Measurements from ENCODE around the gene LIME1. TPM values are rescaled to one million over a fixed set of nuclear protein-coding genes. Genes with fewer than 3 reads are reported as not detected.

Gene LIME1, protein sequence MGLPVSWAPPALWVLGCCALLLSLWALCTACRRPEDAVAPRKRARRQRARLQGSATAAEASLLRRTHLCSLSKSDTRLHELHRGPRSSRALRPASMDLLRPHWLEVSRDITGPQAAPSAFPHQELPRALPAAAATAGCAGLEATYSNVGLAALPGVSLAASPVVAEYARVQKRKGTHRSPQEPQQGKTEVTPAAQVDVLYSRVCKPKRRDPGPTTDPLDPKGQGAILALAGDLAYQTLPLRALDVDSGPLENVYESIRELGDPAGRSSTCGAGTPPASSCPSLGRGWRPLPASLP
- 100 to 1,000 TPM; 177 to 227 (median 180) TPM for polyA plus RNA-seq

DNA sequence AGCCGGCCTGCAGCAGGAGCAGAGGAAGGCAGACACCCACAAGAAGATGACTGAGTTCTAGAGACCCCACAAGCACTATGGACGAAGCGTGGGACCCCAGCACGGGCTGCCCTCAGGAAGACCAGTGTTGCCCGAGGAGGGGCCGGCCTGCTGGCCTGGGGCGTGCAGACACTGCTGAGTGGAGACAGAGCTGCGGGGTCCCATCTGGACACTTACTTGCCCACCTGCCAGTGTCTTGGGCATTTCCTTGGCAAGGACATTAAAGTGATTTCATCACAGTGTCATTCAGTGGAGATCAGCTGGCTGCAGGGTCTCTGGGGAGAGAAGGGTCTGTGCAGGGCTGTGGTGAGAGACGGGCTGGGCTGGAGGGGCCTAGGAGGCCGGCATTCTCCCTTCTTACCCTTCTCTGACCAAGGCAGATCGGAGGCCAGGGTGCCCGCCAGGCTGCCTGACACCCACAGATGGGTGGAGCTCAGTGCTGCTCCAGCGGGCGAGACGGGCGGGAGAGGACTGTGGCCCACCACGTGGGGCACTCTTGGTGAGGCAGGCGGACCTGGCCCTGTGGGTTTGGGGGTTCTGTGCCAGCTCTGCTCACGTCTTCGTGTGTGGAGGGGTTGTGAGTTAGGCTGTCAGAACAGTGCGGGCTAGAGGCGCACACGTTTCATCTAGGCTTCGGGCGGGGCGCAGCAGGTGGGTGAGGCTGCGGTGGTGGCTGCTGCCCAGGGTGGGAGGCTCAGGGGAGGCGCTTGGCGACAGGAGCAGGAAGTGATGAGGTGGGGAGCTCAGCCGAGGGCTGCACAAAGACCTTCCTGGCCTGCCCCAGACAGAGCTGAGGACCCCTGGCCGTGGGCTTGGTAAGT lies at the start of gene LIME1:
LIME1 (plus strand) TSS at position 806 of the 860 bp plus-strand sequence. CDS start 886 bp downstream, outside the sequence.
- Mint-ChIP-seq H3K36me3 (peaks cover 0 to 12% (median 6%) of the 10 kb centered on the region in 3 donors), H3K27me3 (ENCODE audit: low read depth in 3 of 3) (peaks cover 2 to 9% (median 6%) of the 10 kb centered on the region in 3 donors), H3K4me1 (peaks cover 14 to 24% of the 10 kb centered on the region in 2 donors), H3K9me3 (no peaks in the 10 kb centered on the region), H3K27ac (peak within 1 kb of the TSS; percentile 89 to 94 (median 92)), H3K4me3 (peak within 1 kb of the TSS; percentile 83 to 91 (median 90))
- peak; percentile 85 to 89 (median 88) for DNase-seq

DNA sequence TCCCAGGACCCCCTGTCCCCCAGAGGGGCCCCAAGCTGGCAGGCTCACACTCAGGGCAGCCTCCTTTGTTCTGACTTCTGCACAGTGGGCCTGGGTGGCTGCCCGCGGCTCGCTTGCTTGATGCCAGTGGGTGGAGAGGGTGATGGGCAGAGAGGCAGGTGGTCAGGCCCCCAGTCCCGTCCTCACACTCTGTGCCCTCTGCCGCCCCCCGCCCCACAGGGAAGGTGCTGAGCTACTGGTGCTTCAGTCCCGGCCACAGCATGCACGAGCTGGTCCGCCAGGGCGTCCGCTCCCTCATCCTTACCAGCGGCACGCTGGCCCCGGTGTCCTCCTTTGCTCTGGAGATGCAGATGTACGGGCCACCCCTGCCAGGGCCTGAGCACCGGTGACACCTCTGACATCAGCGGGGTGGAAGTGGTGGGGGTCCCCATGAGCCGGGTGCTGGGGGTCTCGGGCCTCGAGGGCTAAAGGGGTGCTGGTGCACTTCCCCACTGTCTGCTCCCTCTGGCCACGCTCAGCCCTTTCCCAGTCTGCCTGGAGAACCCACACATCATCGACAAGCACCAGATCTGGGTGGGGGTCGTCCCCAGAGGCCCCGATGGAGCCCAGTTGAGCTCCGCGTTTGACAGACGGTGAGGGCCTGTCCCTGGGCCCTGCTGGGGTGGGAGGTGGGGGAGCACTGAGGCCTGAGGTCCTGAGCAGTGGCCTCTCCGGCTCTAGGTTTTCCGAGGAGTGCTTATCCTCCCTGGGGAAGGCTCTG lies 48.9 kb upstream of the LIME1 start:
- peaks cover 4 to 14% (median 10%) of the 10 kb centered on the region in 3 donors for H3K27me3 Mint-ChIP-seq (ENCODE audit: low read depth in 3 of 3)
- peaks cover 0 to 3% of the 10 kb centered on the region in 2 donors for H3K4me1 Mint-ChIP-seq
- H3K27ac Mint-ChIP-seq, result no peak overlapping the region
- H3K9me3 Mint-ChIP-seq, result no peaks in the 10 kb centered on the region
- DNase-seq, result no peak
- no peak overlapping the region for H3K4me3 Mint-ChIP-seq
- H3K36me3 Mint-ChIP-seq, result peaks cover 0 to 6% (median 4%) of the 10 kb centered on the region in 3 donors

DNA sequence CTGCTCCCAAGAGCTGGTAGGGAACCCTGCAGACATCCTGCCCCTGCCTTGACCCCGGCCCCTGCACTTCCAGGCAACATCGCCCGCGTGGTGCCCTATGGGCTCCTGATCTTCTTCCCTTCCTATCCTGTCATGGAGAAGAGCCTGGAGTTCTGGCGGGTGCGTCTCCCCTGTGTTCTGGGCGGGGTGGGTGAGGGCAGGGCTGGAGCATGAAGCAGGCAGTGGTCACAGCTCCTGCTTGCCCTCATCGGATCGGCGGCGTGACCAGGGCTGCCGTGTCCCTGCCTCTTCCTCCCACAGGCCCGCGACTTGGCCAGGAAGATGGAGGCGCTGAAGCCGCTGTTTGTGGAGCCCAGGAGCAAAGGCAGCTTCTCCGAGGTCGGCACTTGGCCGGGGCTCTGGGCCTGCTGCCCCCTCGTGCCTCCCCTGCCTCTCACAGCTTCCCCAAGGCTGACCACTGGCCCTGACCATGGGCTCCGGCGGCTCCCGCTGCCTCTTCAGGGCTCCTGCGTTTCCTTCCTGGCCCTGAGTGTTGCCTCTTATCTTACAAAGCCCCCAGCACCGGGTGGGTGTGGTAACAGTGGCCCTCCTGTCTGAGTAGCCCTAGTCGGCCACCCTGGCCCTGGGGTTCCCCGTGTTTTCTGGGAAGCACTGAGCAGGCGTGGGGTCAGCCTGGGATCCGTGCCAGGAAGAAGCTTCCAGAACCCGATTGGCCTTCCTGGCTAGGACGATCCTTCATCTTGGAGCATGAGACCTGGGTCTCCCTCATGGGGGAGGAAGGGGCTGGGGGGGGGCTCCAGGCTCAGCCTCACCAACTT lies 48.0 kb upstream of the LIME1 start:
- no peaks in the 10 kb centered on the region for H3K9me3 Mint-ChIP-seq
- no peak overlapping the region for H3K4me3 Mint-ChIP-seq
- no peak for DNase-seq
- H3K27ac Mint-ChIP-seq, result no peak overlapping the region
- H3K27me3 Mint-ChIP-seq (ENCODE audit: low read depth in 3 of 3), result peaks cover 12 to 21% (median 17%) of the 10 kb centered on the region in 3 donors
- peaks cover 0 to 3% of the 10 kb centered on the region in 2 donors for H3K4me1 Mint-ChIP-seq
- peaks cover 0 to 5% (median 4%) of the 10 kb centered on the region in 3 donors for H3K36me3 Mint-ChIP-seq

DNA sequence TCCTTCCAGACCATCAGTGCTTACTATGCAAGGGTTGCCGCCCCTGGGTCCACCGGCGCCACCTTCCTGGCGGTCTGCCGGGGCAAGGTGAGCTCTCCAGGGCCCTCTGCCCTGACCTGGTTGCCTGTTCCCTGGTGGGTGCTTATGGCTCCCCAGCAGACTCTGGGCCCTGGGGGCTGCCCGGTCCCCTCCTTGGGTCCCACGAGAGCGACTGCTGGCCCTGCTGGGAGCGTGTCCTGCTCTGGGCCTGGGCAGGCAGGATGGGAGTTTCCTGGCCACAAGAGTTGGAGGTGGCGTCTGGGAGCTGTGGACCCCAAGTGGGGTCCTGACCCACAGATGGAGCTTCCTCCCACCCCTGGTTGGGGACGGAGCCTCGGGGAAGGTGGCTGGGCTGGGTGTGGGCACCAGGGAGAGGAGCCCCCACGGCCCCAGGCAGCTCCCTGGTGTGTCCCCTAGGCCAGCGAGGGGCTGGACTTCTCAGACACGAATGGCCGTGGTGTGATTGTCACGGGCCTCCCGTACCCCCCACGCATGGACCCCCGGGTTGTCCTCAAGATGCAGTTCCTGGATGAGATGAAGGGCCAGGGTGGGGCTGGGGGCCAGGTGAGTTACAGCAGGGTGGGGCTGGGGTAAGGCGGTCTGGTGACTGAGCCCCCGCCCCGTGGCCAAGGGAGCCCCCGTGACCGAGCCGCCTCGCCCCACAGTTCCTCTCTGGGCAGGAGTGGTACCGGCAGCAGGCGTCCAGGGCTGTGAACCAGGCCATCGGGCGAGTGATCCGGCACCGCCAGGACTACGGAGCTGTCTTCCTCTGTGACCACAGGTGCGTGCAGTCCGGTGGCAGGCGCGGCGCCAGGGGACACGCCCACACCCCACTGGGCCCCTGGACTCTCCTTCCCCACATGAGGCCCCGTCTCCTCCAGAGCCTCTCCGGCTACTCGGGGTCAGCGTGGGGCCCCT lies 47.1 kb upstream of the LIME1 start:
- Mint-ChIP-seq H3K36me3 (no peaks in the 10 kb centered on the region), H3K27me3 (ENCODE audit: low read depth in 3 of 3) (peaks cover 20 to 29% (median 23%) of the 10 kb centered on the region in 3 donors), H3K4me3 (no peak overlapping the region), H3K4me1 (peaks cover 0 to 4% of the 10 kb centered on the region in 2 donors), H3K9me3 (peaks cover 0 to 4% (median 1%) of the 10 kb centered on the region in 6 donors), H3K27ac (no peak overlapping the region)
- no peak for DNase-seq

DNA sequence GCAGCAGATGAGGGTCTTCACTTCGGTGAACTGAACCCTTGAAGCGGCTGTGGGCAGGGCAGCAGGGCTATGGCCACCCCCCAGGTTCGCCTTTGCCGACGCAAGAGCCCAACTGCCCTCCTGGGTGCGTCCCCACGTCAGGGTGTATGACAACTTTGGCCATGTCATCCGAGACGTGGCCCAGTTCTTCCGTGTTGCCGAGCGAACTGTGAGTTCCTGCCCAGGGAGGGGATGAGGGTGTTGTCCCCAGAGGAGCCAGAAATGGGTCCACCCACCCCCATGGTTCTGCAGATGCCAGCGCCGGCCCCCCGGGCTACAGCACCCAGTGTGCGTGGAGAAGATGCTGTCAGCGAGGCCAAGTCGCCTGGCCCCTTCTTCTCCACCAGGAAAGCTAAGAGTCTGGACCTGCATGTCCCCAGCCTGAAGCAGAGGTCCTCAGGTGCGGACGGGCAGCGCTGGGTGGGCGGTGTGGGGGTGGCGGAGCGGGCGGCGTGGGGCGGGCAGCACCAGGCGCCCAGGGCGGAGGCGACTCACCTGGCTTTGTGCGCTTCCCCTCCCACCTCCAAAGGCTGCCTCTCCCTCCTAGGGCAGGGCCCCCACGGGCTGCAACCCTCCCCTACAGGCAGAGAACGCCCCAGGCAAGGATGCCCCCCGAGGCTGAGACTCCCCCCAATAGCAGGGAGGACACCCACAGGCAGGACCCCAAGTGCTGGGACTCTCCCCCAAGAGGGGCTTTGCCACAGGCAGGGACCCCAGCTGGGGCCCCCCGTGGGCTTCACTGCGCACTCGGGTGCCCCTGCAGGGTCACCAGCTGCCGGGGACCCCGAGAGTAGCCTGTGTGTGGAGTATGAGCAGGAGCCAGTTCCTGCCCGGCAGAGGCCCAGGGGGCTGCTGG lies 46.2 kb upstream of the LIME1 start:
- Mint-ChIP-seq H3K9me3 (peaks cover 0 to 4% (median 1%) of the 10 kb centered on the region in 6 donors), H3K27me3 (ENCODE audit: low read depth in 3 of 3) (peaks cover 22 to 37% (median 33%) of the 10 kb centered on the region in 3 donors), H3K27ac (no peak overlapping the region), H3K4me3 (no peak overlapping the region), H3K36me3 (no peaks in the 10 kb centered on the region), H3K4me1 (peaks cover 0 to 4% of the 10 kb centered on the region in 2 donors)
- DNase-seq, result no peak

DNA sequence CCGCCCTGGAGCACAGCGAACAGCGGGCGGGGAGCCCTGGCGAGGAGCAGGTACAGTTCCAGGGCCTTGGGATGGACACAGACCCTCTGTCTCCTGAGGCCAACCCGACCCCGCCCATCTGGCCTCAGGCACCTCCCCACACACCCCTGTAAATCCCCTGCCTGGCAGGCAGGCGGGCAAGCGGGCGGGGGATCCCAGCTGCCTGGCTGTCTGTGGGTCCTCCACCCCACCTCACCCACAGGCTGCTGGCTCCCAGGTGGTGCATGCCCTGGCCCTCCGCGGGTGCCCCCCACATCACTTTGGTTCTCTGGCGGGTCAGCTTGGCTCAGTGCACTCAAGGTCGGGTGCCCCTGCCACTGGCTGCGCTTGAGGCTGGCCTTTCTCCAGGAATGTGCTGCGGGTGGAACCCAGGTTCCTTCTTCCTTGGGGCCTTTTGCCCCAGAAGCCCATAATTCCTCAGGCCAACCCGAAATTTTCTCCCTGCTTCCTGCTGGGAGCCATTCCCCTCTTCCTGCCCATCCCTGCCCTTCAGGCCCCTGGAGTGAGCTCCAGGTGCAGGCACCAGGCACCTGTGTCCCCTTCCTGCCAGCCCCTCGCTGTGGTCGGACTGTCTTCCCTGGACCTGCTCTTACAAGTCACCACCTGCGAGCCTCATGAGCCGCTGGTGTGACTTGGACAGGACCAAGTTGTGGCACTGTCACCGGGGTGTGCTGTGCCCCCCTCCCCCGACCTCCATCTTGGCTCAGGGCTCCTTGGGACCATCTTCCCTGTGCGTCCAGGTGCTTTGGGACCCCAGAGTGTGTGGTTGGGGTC lies 45.4 kb upstream of the LIME1 start:
- Mint-ChIP-seq H3K36me3 (no peaks in the 10 kb centered on the region), H3K27me3 (ENCODE audit: low read depth in 3 of 3) (peaks cover 25 to 43% (median 34%) of the 10 kb centered on the region in 3 donors), H3K9me3 (peaks cover 0 to 4% (median 1%) of the 10 kb centered on the region in 6 donors), H3K27ac (no peak overlapping the region), H3K4me1 (peaks cover 0 to 4% of the 10 kb centered on the region in 2 donors), H3K4me3 (no peak overlapping the region)
- DNase-seq, result no peak

DNA sequence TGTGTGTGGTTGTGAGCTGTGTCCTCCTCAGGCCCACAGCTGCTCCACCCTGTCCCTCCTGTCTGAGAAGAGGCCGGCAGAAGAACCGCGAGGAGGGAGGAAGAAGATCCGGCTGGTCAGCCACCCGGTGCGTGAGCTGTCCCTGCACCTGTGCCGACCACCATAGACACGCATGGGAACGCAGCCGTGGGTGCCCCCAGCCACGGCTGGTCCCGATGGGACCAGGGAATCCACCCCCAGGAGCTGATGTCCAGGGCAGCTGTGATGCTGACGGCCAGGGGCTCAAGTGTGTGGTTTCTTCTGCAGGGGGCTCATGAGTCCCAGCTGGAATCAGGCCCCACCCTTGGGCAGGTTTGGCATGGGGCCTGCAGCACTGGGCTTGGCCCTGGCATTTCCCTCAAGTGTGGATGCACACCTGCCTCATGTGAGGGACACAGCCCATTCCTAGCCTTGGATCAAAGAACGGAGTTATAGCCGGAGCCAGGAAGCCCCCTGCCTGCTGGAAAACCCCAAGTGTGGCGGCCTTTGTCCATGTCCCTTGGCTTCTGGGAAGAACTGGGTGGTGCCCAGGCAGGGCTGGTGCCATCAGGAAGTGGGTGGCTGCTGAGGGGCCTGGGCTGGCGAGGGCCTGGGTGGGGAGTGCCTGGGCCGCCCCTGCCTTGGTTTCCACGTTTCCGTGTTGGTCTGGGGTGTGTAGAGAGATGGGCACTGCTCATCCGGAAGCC lies 44.6 kb upstream of the LIME1 start:
- Mint-ChIP-seq H3K9me3 (peaks cover 0 to 4% (median 1%) of the 10 kb centered on the region in 6 donors), H3K4me3 (no peak overlapping the region), H3K4me1 (peaks cover 0 to 2% of the 10 kb centered on the region in 2 donors), H3K27ac (peak overlapping the region in 2 of 6 donors; percentile 82 to 90), H3K36me3 (no peaks in the 10 kb centered on the region), H3K27me3 (ENCODE audit: low read depth in 3 of 3) (peaks cover 26 to 45% (median 36%) of the 10 kb centered on the region in 3 donors)
- no peak for DNase-seq

DNA sequence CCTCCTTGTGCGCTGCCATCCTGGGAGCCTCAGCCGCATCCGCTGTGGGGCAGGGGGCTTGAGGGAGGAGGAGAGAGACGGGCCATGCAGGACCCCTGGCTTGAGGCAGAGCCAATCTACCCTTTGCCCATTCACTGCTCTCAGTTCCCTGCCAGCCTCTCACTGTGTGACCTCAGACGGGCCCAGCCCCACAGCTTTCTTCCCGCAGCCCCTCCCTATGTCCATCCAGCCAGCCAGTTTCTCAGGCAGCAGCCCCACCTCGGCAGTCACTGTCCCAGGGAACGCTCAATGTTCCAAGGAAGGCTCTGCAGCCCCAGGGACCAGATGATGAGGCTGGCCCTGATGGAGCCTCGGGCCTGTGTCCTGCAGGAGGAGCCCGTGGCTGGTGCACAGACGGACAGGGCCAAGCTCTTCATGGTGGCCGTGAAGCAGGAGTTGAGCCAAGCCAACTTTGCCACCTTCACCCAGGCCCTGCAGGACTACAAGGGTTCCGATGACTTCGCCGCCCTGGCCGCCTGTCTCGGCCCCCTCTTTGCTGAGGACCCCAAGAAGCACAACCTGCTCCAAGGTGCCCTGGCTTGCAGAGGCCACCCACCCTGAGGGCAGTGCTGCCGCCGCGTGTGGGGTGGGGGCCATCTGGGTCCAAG lies 43.9 kb upstream of the LIME1 start:
- peaks cover 26 to 45% (median 36%) of the 10 kb centered on the region in 3 donors for H3K27me3 Mint-ChIP-seq (ENCODE audit: low read depth in 3 of 3)
- DNase-seq, result no peak
- H3K36me3 Mint-ChIP-seq, result no peaks in the 10 kb centered on the region
- peak overlapping the region in 3 of 5 donors; percentile 15 to 33 (median 33) for H3K4me3 Mint-ChIP-seq
- H3K4me1 Mint-ChIP-seq, result peaks cover 0 to 6% of the 10 kb centered on the region in 2 donors
- H3K9me3 Mint-ChIP-seq, result peaks cover 0 to 4% (median 1%) of the 10 kb centered on the region in 6 donors
- peak overlapping the region in 3 of 6 donors; percentile 71 to 90 (median 82) for H3K27ac Mint-ChIP-seq

DNA sequence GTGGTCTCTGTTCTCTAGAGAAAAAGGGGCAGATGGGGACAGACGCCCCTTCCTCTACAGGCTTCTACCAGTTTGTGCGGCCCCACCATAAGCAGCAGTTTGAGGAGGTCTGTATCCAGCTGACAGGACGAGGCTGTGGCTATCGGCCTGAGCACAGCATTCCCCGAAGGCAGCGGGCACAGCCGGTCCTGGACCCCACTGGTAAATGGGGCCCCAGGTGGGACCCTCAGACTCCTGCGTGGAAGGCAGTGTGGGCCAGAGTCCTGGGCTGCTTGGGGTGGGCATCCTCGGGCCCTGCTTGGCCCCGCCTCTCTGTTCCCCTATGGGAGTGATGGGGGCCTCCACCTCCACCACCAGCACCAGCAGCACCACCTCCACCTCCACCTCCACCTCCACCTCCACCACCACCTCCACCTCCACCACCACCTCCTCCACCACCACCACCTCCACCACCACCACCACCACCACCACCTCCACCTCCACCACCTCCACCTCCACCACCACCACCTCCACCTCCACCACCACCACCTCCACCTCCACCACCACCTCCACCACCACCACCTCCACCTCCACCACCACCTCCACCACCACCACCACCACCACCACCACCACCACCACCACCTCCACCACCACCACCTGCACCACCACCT lies 43.3 kb upstream of the LIME1 start:
- no peak for DNase-seq
- Mint-ChIP-seq H3K9me3 (peaks cover 0 to 4% (median 1%) of the 10 kb centered on the region in 6 donors), H3K4me1 (peaks cover 0 to 7% of the 10 kb centered on the region in 2 donors), H3K4me3 (no peak overlapping the region), H3K27me3 (ENCODE audit: low read depth in 3 of 3) (peaks cover 26 to 45% (median 36%) of the 10 kb centered on the region in 3 donors), H3K36me3 (no peaks in the 10 kb centered on the region), H3K27ac (peak overlapping the region in 1 of 6 donors; percentile 90)
